HEK293T (cell line): Measurements from ENCODE around the gene INPP4B.

ENCODE experiments used
- CTCF ChIA-PET: fragments of 350-600 bp; formaldehyde crosslinking; extraction: SDS; loops from one replicate; lab custom pipeline; 2021; ENCODE audit warnings: antibody characterized with exemption, inconsistent platforms; lab: Yijun Ruan, JAX
- POLR2A ChIA-PET: fragments of 350-600 bp; formaldehyde crosslinking; extraction: SDS; loops from one replicate; lab custom pipeline; 2020; ENCODE audit warnings: antibody characterized with exemption, inconsistent platforms; lab: Yijun Ruan, JAX
- DNase-seq: peaks from one replicate; pipeline ENCODE4 v3.0.0; 2012; ENCODE audit warnings: mixed read lengths; ENCODE audit errors: extremely low spot score
- ARNT ChIP-seq: fragments of 450-650 bp; IDR thresholded peaks from 2 replicates; pipeline ENCODE4 v1.6.1; 2017; ENCODE audit warnings: mild to moderate bottlenecking
- BHLHE40 ChIP-seq: fragments of 450-650 bp; IDR thresholded peaks from 2 replicates; pipeline ENCODE4 v1.6.1; 2016; ENCODE audit warnings: mild to moderate bottlenecking, moderate library complexity, borderline replicate concordance
- CTBP1 ChIP-seq: fragments of 450-650 bp; IDR thresholded peaks from 2 replicates; pipeline ENCODE4 v1.6.1; 2016; ENCODE audit warnings: borderline replicate concordance
- ELF4 ChIP-seq: fragments of 450-650 bp; IDR thresholded peaks from 2 replicates; pipeline ENCODE4 v1.6.1; 2017; ENCODE audit warnings: antibody characterized with exemption
- FOXA1 ChIP-seq: fragments of 450-650 bp; IDR thresholded peaks from 2 replicates; pipeline ENCODE4 v1.6.1; 2016; ENCODE audit warnings: mild to moderate bottlenecking
- FOXK2 ChIP-seq: fragments of 450-650 bp; IDR thresholded peaks from 2 replicates; pipeline ENCODE4 v1.6.1; 2016; ENCODE audit warnings: mild to moderate bottlenecking
- FOXM1 ChIP-seq: fragments of 450-650 bp; IDR thresholded peaks from 2 replicates; pipeline ENCODE4 v1.6.1; 2017; ENCODE audit warnings: mild to moderate bottlenecking, borderline replicate concordance
- HDGF ChIP-seq: fragments of 450-650 bp; IDR thresholded peaks from 2 replicates; pipeline ENCODE4 v1.6.1; 2017; ENCODE audit warnings: antibody characterized with exemption, borderline replicate concordance
- L3MBTL2 ChIP-seq: fragments of 450-650 bp; conservative IDR thresholded peaks from 2 replicates; pipeline ENCODE4 v1.6.1; 2016; ENCODE audit warnings: mild to moderate bottlenecking
- LEF1 ChIP-seq: fragments of 450-650 bp; IDR thresholded peaks from 2 replicates; pipeline ENCODE4 v1.6.1; 2017; ENCODE audit warnings: mild to moderate bottlenecking, borderline replicate concordance
- NFRKB ChIP-seq: fragments of 450-650 bp; IDR thresholded peaks from 2 replicates; pipeline ENCODE4 v1.6.1; 2016; ENCODE audit warnings: mild to moderate bottlenecking, moderate library complexity
- PKNOX1 ChIP-seq: fragments of 450-650 bp; IDR thresholded peaks from 2 replicates; pipeline ENCODE4 v1.6.1; 2016
- SP1 ChIP-seq: fragments of 450-650 bp; IDR thresholded peaks from 2 replicates; pipeline ENCODE4 v1.6.1; 2017
- SUZ12 ChIP-seq: fragments of 450-650 bp; IDR thresholded peaks from 2 replicates; pipeline ENCODE4 v1.6.1; 2016; ENCODE audit warnings: mild to moderate bottlenecking
- TARDBP ChIP-seq: fragments of 450-650 bp; IDR thresholded peaks from 2 replicates; pipeline ENCODE4 v1.6.1; 2016
- ZNF384 ChIP-seq: fragments of 450-650 bp; IDR thresholded peaks from 2 replicates; pipeline ENCODE4 v1.6.1; 2016

Gene INPP4B

GRCh38 chr4:142414366-142414990 lies 431.6 kb downstream of the INPP4B start:
- ChIA-PET CTCF (no interaction called here), POLR2A (no interaction called here)
- no peak for DNase-seq
- TF ChIP-seq LEF1 (no peak), L3MBTL2 (no peak), FOXM1 (no peak)

GRCh38 chr4:142413485-142413884 lies 432.6 kb downstream of the INPP4B start:
- ChIA-PET CTCF (no interaction called here), POLR2A (no interaction called here)
- TF ChIP-seq NFRKB, result no peak
- TF ChIP-seq ELF4, result no peak
- no peak for TF ChIP-seq FOXK2
- TF ChIP-seq HDGF, result no peak
- TF ChIP-seq CTBP1, result no peak
- TF ChIP-seq TARDBP, result no peak
- no peak for TF ChIP-seq LEF1
- TF ChIP-seq FOXM1, result no peak
- no peak for DNase-seq

- ChIA-PET CTCF (no interaction called here), POLR2A (no interaction called here)
These were observed 434.1 kb downstream of the INPP4B start for GRCh38 chr4:142411993-142412392.

GRCh38 chr4:142408003-142408441 lies 438.1 kb downstream of the INPP4B start:
- no peak for TF ChIP-seq FOXA1
- TF ChIP-seq ELF4, result no peak
- no peak for TF ChIP-seq HDGF
- no peak for TF ChIP-seq L3MBTL2
- TF ChIP-seq FOXM1, result no peak
- TF ChIP-seq SUZ12, result no peak
- TF ChIP-seq FOXK2, result no peak
- TF ChIP-seq SP1, result no peak
- no peak for TF ChIP-seq ARNT
- TF ChIP-seq PKNOX1, result no peak
- TF ChIP-seq ZNF384, result no peak
- TF ChIP-seq LEF1, result no peak
- no peak for TF ChIP-seq BHLHE40
- no peak for TF ChIP-seq CTBP1
- CTCF ChIA-PET, result no interaction called here
- DNase-seq, result no peak
- POLR2A ChIA-PET, result no interaction called here

More at GRCh38 chr4:142411993-142412392, 434.1 kb downstream of the INPP4B start:
- DNase-seq, result no peak
- TF ChIP-seq FOXA1 (no peak), FOXM1 (no peak), SUZ12 (no peak), TARDBP (no peak), HDGF (no peak), ARNT (no peak), CTBP1 (no peak)

- no peak for TF ChIP-seq SP1
- no peak for TF ChIP-seq PKNOX1
- no peak for TF ChIP-seq L3MBTL2
- TF ChIP-seq FOXM1, result no peak
- no peak for DNase-seq
- ChIA-PET POLR2A (no interaction called here), CTCF (no interaction called here)
These were observed 438.5 kb downstream of the INPP4B start for GRCh38 chr4:142407596-142407995.

GRCh38 chr4:142406917-142407501 lies 439.1 kb downstream of the INPP4B start:
- TF ChIP-seq HDGF (no peak), FOXA1 (no peak), L3MBTL2 (no peak), TARDBP (no peak), CTBP1 (no peak), ARNT (no peak), LEF1 (no peak), FOXM1 (no peak)

GRCh38 chr4:142406499-142406835 lies 439.6 kb downstream of the INPP4B start:
- ChIA-PET CTCF (interaction anchor here (0.7 kb wide), 1 partner anchor 314 kb away, joined by 3 read pairs; no protein-coding TSS in a partner anchor), POLR2A (interaction anchor here (1.8 to 2.2 kb wide), 2 partner anchors 32 to 52 kb away, joined by 7 to 9 read pairs; no protein-coding TSS in a partner anchor)
- no peak for TF ChIP-seq FOXA1
- no peak for DNase-seq

More at GRCh38 chr4:142406917-142407501, 439.1 kb downstream of the INPP4B start:
- CTCF ChIA-PET, result interaction anchor here (0.7 kb wide), 1 partner anchor 313 kb away, joined by 3 read pairs; no protein-coding TSS in a partner anchor
- DNase-seq, result no peak
- POLR2A ChIA-PET, result interaction anchor here (2.2 kb wide), 1 partner anchor 33 kb away, joined by 7 read pairs; no protein-coding TSS in a partner anchor
